Measurements from ENCODE around the gene ZFPM1.

The ZFPM1 gene

GRCh38 chr16:88578446-88579313 lies 125.6 kb downstream of the ZFPM1 start:
- DNase-seq = no peak

DNA sequence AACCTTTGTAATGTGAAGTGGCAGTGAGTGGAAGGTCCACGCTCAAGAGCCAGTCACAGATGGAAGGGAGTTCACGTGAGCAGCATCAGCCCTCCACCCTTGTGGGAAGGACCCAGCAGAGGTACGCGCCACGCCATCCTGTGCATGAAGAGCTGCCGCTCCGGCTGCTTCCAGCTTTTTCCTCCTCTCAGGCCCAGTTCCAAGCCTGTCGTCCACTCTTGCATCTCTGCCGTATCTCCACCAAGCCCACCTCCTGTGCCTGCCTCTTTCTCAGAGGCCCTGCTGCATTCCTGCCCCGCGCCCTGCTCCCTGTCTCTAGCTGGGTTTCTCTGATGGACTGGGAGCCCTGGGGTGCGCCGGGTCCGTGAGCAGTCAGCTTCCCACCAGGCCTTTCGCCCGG lies 127.3 kb downstream of the ZFPM1 start:
- no peak for DNase-seq

DNA sequence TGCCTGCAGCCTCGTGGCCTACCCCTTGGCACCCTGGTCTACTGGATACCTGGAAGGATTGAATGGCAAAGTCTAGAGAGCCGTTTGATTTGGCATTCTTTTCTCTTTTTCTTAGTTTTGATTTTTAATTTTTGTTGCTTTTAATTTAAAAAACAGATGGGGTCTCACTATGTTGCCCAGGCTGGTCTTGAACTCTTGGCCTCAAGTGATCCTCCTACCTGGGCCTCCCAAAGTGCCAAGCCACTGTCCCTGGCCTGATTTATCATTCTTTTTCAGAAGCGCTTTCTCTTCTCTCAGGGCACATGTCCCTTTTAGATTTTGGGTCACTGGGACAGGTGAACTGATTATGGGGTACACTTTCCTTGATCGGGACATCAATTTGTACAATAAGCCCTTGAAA lies 128.0 kb downstream of the ZFPM1 start:
- DNase-seq = no peak

GRCh38 chr16:88582912-88583575 lies 130.0 kb downstream of the ZFPM1 start:
- no peak for DNase-seq

GRCh38 chr16:88584676-88585075 lies 131.6 kb downstream of the ZFPM1 start:
- DNase-seq = no peak

GRCh38 chr16:88585269-88585668 lies 132.2 kb downstream of the ZFPM1 start:
- DNase-seq = no peak

DNA sequence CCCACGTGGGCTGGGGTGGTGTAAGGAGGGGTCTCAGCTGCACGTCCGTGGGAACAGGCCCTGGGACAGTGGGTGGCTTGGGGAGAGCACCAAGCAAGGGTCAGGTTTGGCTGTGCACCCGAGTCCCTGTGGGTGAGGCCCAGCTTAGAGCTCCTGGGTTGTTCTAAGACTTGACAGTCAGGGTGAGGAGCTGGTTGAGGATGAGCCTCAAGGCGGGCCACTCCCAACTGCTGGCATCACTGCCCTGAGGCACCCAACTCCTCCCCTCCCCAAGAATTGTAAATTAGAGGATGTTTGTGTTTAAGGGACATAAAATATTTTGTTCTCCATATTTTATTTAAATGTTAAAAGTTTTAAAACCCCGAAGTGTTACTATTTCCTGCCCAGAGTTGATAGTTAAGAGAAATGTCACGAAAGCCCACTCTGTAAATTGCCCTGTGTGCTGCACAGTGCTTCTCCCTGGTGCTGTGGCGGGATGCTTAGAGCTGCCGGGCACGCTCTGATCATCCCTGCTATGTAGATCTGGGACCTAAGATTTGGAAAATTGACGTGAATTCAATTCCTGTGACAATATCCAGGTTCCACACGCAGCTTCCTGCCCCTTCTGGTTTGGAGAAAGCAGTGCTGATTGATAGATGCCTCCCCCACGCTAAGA lies 133.0 kb downstream of the ZFPM1 start:
- no peak for DNase-seq
